HG03565 (cell line): ENCODE measurements around the gene UBE4B.

Experiments used
- ATAC-seq: cut with Tn5 transposase; IDR thresholded peaks from one replicate; pipeline ENCODE4 v1.9.1; 2021; ENCODE audit warnings: mild to moderate bottlenecking, moderate library complexity; ENCODE audit not compliant: unreplicated experiment

Gene UBE4B

GRCh38 chr1:10108948-10109708, 76.4 kb downstream of the UBE4B start:
- ATAC-seq: no peak

- ATAC-seq: no peak
These were observed 80.7 kb downstream of the UBE4B start for GRCh38 chr1:10113501-10113900.

- ATAC-seq: no peak
These were observed 82.0 kb downstream of the UBE4B start for GRCh38 chr1:10114746-10115145.

GRCh38 chr1:10117132-10117531, 84.4 kb downstream of the UBE4B start:
- no peak for ATAC-seq

GRCh38 chr1:10117865-10118264, 85.1 kb downstream of the UBE4B start:
- ATAC-seq: no peak

- no peak for ATAC-seq
These were observed 88.9 kb downstream of the UBE4B start for GRCh38 chr1:10121688-10122087.

GRCh38 chr1:10122926-10123325, 90.2 kb downstream of the UBE4B start:
- ATAC-seq: no peak

GRCh38 chr1:10128101-10128765, 95.5 kb downstream of the UBE4B start:
- ATAC-seq: no peak

GRCh38 chr1:10132316-10132715, 99.6 kb downstream of the UBE4B start:
- no peak for ATAC-seq

GRCh38 chr1:10132852-10133251, 100.1 kb downstream of the UBE4B start:
- ATAC-seq: no peak

- no peak for ATAC-seq
These were observed 108.2 kb downstream of the UBE4B start for GRCh38 chr1:10140981-10141380.

- ATAC-seq: no peak
These were observed 111.3 kb downstream of the UBE4B start for GRCh38 chr1:10143961-10144485.

- ATAC-seq: no peak
These were observed 113.6 kb downstream of the UBE4B start for GRCh38 chr1:10146391-10146790.

- ATAC-seq: no peak
These were observed 116.5 kb downstream of the UBE4B start for GRCh38 chr1:10149231-10149630.

GRCh38 chr1:10152709-10153284, 120.0 kb downstream of the UBE4B start:
- no peak for ATAC-seq

GRCh38 chr1:10155087-10155712, 122.4 kb downstream of the UBE4B start:
- no peak for ATAC-seq

GRCh38 chr1:10160173-10160572, 127.4 kb downstream of the UBE4B start:
- no peak for ATAC-seq

GRCh38 chr1:10160907-10161490, 128.2 kb downstream of the UBE4B start:
- ATAC-seq: no peak

GRCh38 chr1:10161541-10162290, 129.0 kb downstream of the UBE4B start:
- no peak for ATAC-seq

- no peak for ATAC-seq
These were observed 136.3 kb downstream of the UBE4B start for GRCh38 chr1:10168912-10169514.
